Measurements from ENCODE around the gene ZNF454. TPM values are rescaled to one million over a fixed set of nuclear protein-coding genes. Genes with fewer than 3 reads are reported as not detected.

Gene ZNF454
- total RNA-seq, 1 donor from 2014 or later = 3.1 TPM

Other genes with a start within 250 kb of the ZNF454 start
- 13.3 TPM for gene ZNF354A, start 210.5 kb upstream of the ZNF454 start, total RNA-seq
- 15.7 TPM for gene ZNF354B, start 81.2 kb upstream of the ZNF454 start, total RNA-seq
- gene ZFP2, start 45.3 kb upstream of the ZNF454 start, total RNA-seq = 2.1 TPM
- gene GRM6, start 54.1 kb downstream of the ZNF454 start, total RNA-seq = not detected
- 6.7 TPM for gene ZNF879, start 82.6 kb downstream of the ZNF454 start, total RNA-seq
- gene ZNF354C, start 119.2 kb downstream of the ZNF454 start, total RNA-seq = 6.7 TPM

Measured in upper lobe of right lung (tissue), 1 donor.